Germinal center (tissue), 1 donor: ENCODE measurements around the gene CDH13.

Experiments used
- DNase-seq: peaks from one replicate; pipeline ENCODE4 v3.0.0; 2012; ENCODE audit warnings: mixed read lengths, low spot score

Gene CDH13

DNA sequence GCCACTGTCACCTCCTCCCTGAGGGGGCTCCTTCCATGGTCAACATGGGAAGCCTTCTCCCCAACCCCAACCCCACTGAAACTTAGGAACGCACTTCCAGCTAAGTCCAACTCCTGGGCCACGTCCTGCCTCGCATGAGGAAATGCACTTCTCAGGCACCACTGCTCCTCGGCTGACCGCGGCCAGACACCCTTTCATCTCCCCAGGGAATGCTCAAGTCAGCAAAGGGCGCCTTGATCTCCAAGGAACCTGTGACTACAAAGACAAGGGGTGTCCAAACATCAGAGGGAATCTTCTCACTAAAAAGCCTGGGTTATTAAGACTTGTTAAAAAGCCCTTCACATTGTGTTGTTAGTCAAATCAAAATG, 1056.1 kb downstream of the CDH13 start:
- DNase-seq, result no peak

DNA sequence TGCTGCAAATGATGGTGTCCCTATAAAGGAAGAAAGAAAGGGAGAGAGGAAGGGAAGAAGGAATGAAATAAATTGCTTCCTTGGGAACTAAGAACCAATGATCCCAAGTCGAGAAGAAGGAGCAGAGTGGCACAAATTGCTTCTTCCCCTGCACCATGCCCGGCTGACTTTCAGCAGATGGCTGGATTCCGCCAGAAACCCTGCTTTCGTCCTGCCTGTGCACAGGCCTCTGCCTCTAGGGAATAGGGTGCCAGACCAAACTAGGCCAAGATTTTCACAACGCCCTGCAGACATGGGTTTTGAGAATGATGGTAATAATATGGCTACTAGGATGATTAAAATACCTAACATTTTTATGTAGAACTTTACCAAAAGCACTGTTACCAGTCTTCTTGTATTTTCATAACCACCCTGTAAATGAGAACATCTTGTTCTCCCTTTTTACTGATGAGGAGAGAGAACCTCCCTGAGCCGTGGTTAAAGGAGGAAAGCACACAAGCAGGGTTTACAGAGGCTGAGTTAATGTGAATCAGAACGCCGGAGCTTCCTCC, 1058.9 kb downstream of the CDH13 start:
- no peak for DNase-seq

DNA sequence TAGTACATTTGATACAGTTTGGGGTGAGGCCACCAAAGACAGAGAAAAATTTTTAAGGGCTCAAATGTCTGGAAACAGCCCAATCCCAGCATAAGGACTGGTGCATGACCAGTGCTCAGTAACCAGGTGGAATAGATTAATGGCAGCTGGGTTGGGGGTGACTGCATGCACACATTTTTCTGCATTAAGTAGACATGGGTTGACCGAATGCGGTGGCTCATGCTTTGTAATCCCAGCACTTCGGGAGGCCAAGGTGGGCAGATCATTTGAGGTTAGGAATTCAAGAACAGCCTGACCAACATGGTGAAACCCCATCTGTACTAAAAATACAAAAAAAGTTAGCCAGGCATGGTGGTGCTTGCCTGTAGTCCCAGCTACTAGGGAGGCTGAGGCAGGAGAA, 1060.0 kb downstream of the CDH13 start:
- DNase-seq, result no peak

DNA sequence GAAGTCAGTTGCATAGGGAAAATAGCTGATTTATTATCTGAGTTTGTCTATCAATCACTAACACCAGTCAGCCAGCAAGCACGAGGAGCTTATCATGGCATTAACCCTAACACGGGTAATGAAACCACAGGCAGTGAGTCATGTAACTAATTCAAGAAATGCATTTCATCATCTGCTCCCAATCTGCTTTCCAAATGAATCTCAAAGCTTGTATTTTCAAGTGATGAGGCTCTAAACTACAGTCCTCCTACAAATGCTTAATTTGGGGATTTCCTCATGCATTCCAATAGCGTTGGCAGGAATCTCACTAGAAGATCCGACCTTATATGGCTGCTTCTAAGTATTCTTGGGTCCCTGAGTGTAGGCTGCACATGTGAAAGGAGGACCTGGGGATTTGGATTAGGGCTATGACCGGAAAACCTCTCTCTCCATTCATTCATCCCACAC, 1062.6 kb downstream of the CDH13 start:
- DNase-seq, result no peak

DNA sequence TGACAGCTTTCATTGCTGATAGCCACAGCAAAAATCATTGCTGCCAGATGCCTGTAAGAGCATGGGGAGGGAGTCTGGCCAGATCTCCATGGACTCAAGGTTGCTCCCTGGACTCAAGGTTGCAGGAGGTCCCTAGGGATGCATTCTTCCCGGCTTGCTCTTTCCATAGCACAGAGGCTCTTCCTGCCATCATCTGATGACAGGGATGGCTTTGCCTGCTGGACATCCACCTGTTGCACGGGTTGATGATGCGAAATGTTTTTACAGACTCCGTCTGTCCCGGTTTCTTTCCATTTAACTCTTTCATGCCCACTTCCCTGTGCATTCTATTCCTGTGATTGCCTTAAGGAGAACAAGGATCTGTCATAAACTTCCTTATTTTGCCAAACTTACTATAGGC, 1065.5 kb downstream of the CDH13 start:
- no peak for DNase-seq

DNA sequence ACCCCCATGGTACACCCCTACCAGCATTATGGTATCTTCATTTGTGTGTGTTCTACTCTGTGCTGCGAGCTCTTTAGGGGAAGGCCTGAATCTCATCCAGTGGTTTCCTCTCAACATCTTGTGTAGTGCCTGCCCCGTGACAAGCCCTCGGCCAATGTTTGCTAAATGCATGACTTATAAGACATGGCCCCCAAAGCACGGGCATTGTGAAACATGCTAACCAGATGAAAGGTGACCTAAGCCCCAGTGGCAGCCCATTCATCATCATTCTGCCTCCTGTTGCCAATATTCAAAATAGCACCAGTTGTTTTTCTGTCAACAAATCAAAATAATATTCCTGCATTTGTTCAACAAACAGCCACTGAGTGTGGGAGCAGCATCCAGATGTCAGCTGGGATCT, 1072.2 kb downstream of the CDH13 start:
- DNase-seq, result no peak

DNA sequence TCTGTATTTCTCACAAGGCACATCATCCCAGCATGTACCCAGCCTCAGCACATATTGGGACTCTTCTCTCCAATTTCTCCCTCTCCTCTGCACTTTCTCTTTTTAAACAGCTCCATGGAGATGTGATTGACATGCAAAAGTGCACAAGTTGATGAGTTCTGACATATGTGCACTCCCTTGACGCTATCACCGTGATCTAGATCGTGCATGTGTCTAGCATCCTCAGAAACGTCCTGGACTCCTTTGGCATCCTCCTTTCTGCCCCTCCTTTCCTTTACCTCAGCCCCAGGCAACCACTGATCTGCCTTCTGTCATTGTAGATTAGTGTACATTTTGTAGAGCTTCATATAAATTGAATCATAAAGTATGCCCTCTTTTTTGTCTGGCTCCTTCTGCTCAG, 1073.0 kb downstream of the CDH13 start:
- no peak for DNase-seq

DNA sequence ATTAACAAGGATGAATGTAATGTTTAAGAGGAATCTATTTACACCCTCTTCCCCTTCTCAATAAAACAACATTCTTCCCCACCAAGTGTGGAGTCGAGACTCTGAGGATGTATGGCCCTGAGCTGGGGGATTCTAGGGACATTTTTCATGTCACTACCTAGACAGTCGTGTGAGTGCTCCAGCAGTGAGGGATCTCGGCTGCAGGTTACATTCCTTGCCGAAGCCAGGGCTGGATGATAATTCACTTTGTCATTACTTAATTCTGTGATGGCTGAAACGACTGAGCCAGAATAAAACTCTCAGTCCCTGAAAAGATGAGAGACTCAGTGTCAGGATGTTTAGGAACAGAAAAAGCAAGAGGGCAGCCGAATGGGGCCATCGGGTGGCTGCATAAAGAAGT, 1074.1 kb downstream of the CDH13 start:
- DNase-seq, result no peak

DNA sequence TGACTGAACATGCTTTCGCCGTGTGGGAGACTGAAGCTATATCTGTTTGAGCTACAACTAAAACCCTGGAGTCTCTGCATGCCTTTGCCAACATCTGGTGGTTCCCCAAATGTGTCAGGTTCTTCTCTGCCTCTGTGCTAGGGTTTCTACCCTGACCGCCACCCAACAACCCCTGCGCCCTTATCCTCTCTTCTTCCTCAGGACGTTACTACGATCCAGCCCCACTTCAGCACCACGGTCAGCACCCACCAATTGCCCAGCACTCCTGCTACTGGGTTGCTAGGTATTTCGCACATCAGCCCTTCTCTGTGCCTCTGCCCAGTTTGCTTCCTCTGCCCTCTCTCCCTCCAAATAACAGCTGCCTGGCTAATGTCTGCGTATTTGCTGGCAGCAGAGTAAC, 1074.7 kb downstream of the CDH13 start:
- DNase-seq, result no peak

DNA sequence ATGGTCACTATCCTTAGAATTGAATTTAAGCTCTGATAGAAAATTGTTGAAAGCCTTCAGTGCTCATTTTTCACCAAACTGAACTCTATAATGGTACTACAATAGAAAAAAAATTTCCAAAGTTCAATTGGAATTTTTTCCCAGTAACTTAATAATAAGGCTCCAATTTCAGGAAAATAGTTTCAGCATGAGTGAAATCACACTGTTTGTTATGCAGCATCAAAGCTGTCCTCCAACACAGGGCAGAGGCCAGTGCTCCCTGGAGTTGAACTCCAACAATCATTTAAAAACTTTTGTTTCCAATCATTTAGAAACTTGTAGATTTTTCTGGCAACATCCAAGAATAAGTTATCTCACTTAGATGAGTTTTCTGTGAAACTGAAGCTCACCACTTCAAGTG, 1077.9 kb downstream of the CDH13 start:
- no peak for DNase-seq

DNA sequence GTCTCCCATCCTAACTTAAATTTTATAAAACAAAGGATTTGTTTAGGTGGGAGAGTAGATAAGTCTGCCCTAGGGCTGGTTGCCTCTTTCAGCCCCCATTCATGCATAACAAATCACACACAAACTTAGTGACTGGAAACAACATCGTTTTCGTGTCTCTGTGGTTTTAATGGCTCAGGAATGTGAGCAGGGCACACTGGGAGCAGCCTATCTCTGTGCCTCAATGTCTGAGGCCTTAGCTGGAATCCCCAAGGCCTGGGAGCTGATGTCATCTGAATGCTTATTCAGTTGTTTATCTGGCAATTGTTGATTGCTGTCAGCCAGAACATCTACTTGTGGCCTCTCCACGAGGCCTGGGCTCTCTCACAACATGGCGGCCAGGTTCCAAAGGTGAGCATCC, 1079.1 kb downstream of the CDH13 start:
- DNase-seq, result no peak

DNA sequence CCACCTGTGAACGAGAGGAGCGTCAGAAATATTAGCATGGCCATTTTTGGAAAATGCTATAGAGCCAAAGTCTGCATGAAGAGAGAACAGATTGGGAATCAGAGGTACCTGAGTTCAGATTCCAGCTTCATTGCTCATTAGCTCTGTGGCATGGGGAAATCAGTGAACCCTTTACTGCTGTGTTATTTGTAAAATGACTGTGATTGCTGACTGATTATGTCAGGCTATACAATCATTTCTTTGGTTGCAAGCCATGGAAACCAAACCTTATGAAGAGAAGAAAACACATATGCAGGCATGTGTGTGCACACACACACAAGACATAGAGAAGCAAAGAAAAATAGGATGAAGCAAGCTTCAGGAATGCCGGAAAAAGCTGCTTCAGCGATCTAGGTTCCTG, 1079.6 kb downstream of the CDH13 start:
- no peak for DNase-seq

DNA sequence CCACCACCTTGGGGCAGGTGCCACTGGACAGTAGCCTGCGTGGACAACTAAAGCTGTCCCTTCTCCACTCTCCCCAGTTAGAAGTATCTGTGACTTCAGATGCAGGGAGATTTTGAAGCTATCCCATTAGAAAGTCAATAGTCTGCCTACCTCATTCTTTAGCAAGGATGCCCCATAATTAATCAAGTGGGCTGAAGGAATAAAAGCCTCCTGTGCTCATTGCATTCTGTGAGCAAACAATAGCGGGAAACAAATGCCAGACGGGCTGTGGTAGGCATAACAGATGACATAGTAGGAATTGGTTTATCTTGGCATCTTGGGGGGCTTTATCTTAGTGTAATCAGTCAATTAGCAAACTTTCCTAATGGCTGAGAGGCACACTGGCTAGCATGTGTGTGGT, 1084.3 kb downstream of the CDH13 start:
- no peak for DNase-seq

DNA sequence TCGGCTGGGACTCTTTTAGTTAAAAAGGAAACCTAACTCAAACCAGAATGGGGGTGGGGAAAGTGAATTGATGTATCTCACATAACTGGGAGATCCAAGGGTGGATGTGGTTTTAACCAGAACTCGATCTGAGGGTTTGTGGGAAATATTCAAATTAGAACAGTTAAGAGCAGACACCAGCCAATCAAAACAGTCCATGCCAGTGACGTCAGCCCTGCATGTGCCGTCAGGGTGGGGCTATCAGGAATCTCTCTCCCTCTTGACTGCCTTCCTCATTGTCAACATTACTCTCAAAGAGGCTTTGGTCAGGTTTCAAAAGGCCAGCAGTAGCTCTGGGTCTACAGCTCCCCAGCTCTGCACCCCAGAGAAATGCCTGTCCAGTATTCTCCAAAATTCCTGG, 1086.8 kb downstream of the CDH13 start:
- no peak for DNase-seq

DNA sequence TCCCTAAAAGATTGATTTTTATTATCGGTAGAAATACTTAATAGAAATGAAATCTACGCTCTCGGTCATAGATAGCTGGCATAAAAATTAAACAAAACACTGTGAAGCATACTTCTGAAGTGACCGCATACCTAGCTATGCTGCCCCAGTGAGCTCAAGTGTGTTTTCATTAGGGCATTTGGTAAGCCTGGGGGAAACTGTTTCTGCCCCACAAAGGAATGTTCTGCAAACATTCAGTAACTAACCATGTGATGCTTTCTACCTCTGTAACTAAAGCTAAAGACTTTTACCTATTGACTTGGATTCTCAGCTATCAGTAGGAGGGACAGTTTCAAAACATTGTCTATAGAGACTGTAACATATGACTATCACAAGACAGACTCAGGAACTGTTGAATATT, 1087.5 kb downstream of the CDH13 start:
- no peak for DNase-seq

DNA sequence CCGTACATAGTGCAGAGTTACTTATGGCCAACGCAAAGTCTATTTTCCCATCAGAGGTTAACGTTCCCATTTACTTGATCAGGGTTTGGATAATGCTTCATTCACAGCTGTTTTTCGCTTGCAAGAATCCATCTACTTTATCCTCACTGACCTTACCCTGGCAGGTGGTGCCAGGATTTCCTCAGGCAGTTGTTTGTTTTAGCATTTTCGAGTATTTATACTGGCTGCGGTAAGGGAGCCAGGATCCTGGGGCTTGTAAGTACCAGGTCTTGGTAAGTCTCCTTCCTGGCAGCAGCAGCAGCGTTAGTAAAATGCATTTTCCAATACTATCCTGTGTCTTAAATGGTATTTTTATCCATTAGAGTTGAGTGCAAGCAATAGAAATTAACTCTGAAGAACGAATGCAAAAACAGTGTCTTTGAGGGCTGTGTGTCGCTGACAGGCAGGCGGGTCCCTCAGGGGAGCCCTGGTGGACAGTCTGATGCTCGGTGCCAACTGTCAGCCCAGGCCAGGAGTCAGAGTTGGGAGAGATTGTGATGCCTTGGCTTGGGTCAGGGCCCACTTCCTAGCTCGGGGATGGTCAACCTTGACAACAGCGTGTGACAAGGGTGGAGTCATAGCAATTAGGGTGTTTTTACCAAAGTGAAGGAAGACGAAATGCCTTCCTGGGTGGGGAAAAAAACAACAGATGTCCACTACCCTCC, 1088.6 kb downstream of the CDH13 start:
- DNase-seq, result no peak

DNA sequence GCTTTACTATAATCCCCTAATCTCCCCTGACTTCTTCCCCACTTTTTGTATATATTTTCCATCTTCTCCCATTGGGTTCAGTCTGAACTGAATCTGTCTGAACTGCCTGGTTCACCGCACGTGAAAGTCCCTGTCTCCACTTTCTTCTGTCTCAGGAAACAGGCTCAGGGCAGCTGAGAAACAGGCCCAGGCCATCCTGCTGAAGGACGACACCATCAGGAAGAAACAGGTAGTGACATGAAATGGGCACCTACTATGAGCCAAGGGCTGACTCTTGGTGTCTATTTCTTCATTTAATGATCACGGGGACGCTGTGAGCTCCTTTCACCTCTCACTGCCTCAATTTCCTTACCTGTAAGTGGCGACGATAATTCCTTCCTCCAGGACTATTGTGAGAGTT, 1090.5 kb downstream of the CDH13 start:
- no peak for DNase-seq

DNA sequence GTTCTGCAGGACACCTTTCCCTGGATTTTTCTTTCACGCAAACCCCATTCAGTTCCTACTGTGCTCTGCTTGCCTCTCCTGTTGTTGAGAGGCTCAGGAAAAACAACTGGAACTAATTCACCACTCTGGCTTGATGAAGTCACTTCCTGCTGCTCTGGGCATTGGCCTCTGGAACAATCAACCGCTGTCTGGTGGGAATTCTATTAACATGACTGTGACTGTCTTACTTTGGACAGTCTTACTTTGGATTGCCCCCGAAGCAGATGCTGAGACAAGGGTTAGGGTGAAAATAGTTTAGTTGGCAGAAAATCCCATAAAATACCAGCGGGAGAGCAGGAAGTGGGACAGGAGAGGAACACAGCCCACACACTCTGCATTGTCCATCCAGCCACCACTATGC, 1091.0 kb downstream of the CDH13 start:
- DNase-seq, result no peak

DNA sequence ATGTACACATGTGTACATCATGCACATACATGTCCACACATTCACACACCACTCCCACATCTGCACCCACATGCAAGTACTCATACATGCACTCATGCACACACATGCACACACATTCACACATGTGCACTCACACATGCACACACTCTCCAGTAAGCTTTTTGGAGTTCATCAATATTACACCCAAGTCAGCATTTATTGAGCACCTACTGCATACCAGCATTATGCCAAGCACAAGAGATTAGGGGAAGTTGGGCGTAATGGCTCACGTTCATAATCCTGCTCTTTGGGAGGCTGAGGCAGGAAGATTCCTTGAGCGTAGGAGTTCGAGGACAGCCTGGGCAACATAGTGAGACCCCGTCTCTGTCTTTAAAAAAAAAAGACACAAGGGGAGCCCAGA, 1093.4 kb downstream of the CDH13 start:
- no peak for DNase-seq

DNA sequence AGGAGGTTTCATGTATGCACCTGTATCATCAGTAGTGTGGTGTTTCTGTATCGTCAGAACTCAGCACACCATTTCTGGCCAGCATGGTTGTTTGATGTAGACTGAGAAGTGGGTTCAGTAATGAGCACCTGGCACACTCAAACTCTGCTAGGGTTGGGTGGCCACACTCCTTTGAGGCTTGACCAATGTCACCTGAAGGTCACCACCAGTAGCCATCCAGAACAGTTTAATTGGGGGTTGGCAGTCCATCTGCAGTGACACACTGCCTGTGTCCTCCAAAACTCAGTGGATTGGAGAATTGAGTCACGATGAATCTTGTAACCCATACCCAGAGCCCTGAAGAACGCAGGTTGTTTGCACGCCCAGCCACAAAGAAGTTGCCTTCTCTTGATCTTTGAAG, 1094.2 kb downstream of the CDH13 start:
- DNase-seq, result no peak

DNA sequence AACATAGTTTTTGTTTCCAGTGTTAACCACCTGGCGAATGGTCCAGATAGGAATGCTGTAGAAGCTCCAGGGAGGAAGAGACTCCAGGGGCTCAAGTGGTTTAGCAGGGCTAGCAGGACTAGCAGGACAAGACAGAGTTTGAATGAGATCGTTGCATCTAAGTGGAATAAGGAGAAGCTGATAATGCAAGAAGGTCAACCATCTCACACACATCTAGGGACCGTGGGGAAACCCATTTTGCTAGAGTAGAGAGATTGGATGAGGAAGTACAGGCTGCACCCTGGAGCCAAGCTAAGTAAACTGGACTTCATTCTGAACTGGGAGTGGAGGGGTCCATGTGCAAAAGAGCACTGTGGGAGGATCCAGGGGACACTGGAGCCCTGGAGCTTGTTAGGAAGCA, 1094.9 kb downstream of the CDH13 start:
- no peak for DNase-seq

DNA sequence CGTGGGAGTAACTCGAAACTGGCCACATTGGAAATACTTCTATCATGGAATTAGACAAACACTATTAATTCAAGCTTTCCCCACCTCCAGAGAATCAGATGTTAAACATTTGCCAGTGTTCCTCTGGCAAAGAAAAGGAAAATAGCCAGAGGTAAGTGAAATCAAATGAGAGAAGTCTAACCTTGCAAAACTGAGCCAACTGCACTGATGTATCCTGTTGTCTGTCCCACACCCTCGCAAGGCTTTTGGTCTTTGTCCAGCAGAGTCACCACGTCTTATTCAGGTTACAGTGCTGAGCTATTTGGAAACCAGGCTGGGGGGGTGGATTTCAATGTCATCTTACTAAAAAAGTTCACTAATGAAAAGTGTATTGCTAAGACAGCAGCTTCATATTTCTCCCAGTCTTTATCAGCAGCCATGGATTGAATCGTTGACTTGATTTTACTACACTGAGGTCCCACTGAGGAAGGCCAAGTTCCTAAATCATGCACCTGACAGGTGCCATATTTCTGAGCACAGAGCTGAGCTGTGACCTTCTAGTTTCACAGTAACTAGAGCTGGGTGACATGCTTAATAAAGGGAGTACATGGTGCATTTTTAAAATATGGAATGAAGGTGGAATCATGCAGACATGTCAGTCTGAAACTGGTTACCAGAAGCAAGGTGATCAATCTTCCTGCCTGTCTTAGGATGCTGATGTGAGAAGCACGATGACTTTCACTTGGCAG, 1095.9 kb downstream of the CDH13 start:
- DNase-seq, result no peak

DNA sequence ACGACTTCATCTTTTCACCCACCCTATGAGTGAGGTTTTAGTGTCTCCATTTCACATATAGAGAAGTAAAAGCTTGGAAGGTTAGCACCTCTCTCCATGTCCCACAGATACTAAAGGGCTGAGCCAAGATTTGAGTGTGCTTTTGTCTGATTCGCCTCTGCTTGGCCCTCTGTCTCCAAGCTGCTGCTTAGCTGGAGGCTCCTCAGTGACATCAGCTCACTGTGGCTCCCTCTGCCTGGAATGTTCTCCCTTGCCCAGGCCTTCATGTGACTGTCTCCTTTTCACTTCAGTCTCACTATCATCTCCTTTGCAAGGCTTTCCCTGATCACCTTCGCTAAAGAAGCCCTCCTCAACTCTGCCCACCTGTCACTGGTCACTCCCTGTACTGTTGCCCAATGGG, 1096.5 kb downstream of the CDH13 start:
- DNase-seq, result no peak

DNA sequence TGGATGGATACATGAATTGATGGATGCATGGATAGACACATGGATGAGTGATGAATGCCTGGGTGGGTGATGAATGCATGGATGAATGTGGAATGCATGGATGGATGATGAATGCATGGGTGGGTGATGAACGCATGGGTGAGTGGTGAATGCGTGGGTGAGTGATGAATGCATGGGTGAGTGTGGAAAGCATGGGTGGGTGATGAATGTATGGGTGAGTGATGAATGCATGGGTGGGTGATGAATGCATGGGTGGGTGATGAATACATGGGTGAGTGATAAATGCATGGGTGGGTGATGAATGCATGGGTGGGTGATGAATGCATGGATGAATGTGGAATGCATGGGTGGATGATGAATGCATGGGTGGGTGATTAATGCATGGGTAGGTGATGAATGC, 1097.1 kb downstream of the CDH13 start:
- DNase-seq, result no peak
